GM20000 (cell line): ENCODE results near the gene PPP1R37.

Source experiments
- DNase-seq: peaks from one replicate; pipeline ENCODE4 v3.0.0; 2012; ENCODE audit warnings: low spot score
- TF ChIP-seq, protein P1 (sequence below): IDR thresholded peaks from 2 replicates; pipeline ENCODE4 v1.5.1; 2012; ENCODE audit warnings: mild to moderate bottlenecking, control low read depth; ENCODE audit errors: extremely low read depth, missing control alignments

Gene PPP1R37

GRCh38 chr19:45051929-45052579, 40.9 kb upstream of the PPP1R37 start:
- TF ChIP-seq, protein P1, sequence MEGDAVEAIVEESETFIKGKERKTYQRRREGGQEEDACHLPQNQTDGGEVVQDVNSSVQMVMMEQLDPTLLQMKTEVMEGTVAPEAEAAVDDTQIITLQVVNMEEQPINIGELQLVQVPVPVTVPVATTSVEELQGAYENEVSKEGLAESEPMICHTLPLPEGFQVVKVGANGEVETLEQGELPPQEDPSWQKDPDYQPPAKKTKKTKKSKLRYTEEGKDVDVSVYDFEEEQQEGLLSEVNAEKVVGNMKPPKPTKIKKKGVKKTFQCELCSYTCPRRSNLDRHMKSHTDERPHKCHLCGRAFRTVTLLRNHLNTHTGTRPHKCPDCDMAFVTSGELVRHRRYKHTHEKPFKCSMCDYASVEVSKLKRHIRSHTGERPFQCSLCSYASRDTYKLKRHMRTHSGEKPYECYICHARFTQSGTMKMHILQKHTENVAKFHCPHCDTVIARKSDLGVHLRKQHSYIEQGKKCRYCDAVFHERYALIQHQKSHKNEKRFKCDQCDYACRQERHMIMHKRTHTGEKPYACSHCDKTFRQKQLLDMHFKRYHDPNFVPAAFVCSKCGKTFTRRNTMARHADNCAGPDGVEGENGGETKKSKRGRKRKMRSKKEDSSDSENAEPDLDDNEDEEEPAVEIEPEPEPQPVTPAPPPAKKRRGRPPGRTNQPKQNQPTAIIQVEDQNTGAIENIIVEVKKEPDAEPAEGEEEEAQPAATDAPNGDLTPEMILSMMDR: no peak
- peak; percentile 27 for DNase-seq

DNA sequence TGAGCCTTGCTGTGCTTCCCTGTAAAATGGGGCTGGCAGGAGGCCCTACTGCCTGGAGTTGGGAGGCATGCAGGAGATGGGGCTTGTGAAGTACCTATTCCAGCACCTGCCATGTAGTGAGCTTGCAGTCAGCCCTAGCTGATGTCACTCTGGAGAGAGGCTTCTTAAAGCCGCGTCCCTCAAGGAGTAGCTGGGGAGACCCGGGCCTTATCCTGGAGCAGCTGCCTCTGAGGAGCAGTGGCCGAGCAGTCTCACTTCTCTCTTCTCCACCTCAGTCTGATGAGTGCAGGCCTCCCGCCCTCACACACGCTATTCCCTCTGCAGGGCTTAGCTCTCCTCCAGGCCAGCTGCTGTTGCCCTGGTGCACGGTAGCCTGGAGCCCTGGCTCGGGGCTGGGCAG, 36.1 kb upstream of the PPP1R37 start:
- TF ChIP-seq, protein P1: no peak
- no peak for DNase-seq

DNA sequence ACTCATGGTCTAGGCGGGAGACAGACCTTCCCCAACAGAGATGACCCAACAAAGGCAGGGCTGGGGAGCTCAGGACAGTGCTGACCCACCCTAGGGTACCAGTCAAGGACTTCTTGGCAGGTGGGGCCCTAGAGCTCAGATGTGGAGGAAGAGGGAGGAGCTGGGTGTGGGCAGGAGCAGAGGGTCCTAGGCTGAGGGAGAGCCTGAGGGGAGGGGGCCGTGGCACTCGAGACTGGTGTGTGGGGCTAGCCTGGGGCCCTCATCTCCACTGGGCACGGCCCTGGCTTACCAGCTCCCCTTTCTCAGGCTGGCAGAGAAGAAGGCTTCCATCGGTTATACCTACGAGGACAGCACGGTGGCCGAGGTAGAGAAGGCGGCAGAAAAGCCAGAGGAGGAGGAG, 35.5 kb upstream of the PPP1R37 start:
- no peak for DNase-seq
- TF ChIP-seq, protein P1: no peak

GRCh38 chr19:45058622-45059159, 34.3 kb upstream of the PPP1R37 start:
- DNase-seq: no peak
- TF ChIP-seq, protein P1: no peak

GRCh38 chr19:45059258-45059965, 33.6 kb upstream of the PPP1R37 start:
- TF ChIP-seq, protein P1: peak; percentile 75
- peak; percentile 89 for DNase-seq

GRCh38 chr19:45061965-45062364, 31.0 kb upstream of the PPP1R37 start:
- TF ChIP-seq, protein P1: no peak
- no peak for DNase-seq
